HepG2 (cell line): ENCODE measurements around the gene ACADSB.

Source experiments
- FOXM1 ChIP-seq: sonication (generic); formaldehyde crosslinking; IDR thresholded peaks from 2 replicates; pipeline ENCODE4 v1.5.0; 2020; ENCODE audit warnings: missing genetic modification reagents
- GZF1 ChIP-seq: sonication (generic); formaldehyde crosslinking; IDR thresholded peaks from 2 replicates; pipeline ENCODE4 v1.5.1; 2020; ENCODE audit warnings: mild to moderate bottlenecking, missing genetic modification reagents
- HMG20B ChIP-seq: conservative IDR thresholded peaks from 2 replicates; pipeline ENCODE4 v1.6.1; 2016; ENCODE audit warnings: missing genetic modification reagents, missing compliant biosample characterization
- ZBTB33 ChIP-seq: sonication (generic); formaldehyde crosslinking; IDR thresholded peaks from 2 replicates; pipeline ENCODE4 v1.4.0; 2020; ENCODE audit warnings: missing genetic modification reagents
- ZBTB49 ChIP-seq: sonication (generic); formaldehyde crosslinking; IDR thresholded peaks from 2 replicates; pipeline ENCODE4 v1.4.0; 2020; ENCODE audit warnings: missing genetic modification reagents, borderline replicate concordance
- ZNF136 ChIP-seq: sonication (generic); formaldehyde crosslinking; IDR thresholded peaks from 2 replicates; pipeline ENCODE4 v1.8.1; 2022; ENCODE audit warnings: low read depth, mild to moderate bottlenecking, moderate library complexity, missing genetic modification reagents
- ZNF207 ChIP-seq: fragments of 450-650 bp; IDR thresholded peaks from 2 replicates; pipeline ENCODE4 v1.6.1; 2016; ENCODE audit warnings: antibody characterized with exemption, borderline replicate concordance
- ZNF580 ChIP-seq: IDR thresholded peaks from 2 replicates; pipeline ENCODE4 v1.6.1; 2016; ENCODE audit warnings: low read depth, borderline replicate concordance
- TF ChIP-seq, protein P1 (sequence below): sonication (generic); formaldehyde crosslinking; IDR thresholded peaks from 2 replicates; pipeline ENCODE4 v1.5.0; 2020; ENCODE audit warnings: mild to moderate bottlenecking, missing genetic modification reagents, moderate library complexity

GRCh38 chr10:122962405-122962804, 46.4 kb upstream of the ACADSB start:
- TF ChIP-seq, protein P1, sequence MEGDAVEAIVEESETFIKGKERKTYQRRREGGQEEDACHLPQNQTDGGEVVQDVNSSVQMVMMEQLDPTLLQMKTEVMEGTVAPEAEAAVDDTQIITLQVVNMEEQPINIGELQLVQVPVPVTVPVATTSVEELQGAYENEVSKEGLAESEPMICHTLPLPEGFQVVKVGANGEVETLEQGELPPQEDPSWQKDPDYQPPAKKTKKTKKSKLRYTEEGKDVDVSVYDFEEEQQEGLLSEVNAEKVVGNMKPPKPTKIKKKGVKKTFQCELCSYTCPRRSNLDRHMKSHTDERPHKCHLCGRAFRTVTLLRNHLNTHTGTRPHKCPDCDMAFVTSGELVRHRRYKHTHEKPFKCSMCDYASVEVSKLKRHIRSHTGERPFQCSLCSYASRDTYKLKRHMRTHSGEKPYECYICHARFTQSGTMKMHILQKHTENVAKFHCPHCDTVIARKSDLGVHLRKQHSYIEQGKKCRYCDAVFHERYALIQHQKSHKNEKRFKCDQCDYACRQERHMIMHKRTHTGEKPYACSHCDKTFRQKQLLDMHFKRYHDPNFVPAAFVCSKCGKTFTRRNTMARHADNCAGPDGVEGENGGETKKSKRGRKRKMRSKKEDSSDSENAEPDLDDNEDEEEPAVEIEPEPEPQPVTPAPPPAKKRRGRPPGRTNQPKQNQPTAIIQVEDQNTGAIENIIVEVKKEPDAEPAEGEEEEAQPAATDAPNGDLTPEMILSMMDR (CRISPR knock-in tag): no peak
- TF ChIP-seq ZBTB49 (CRISPR knock-in tag) (no peak), ZBTB33 (CRISPR knock-in tag) (no peak), ZNF207 (no peak), ZNF580 (CRISPR knock-in tag) (no peak), GZF1 (CRISPR knock-in tag) (no peak), FOXM1 (no peak), ZNF136 (CRISPR knock-in tag) (no peak), HMG20B (CRISPR knock-in tag) (no peak)
